HL-60 (cell line): ENCODE results near the gene WWOX.

Source experiments
- DNase-seq, 2 experiments: peaks; one replicate each; pipeline ENCODE4 v3.0.0-alpha.2; 2010 to 2020; ENCODE audit warnings: low read depth in 1 of 2, low spot score in 1 of 2
- H3K27ac ChIP-seq: fragments of 250-450 bp; sonication (Bioruptor Pico); replicated peaks from 2 replicates; pipeline ENCODE4 v1.5.1; 2020; ENCODE audit warnings: mild to moderate bottlenecking, moderate library complexity
- H3K27me3 ChIP-seq: fragments of 250-450 bp; sonication (Bioruptor Pico); 2 replicates; pipeline ENCODE4 v1.5.1; 2021; ENCODE audit warnings: mild to moderate bottlenecking, moderate library complexity; ENCODE audit not compliant: insufficient read depth, poor library complexity, severe bottlenecking
- H3K4me3 ChIP-seq: replicated peaks from 2 replicates; pipeline ENCODE4 v1.5.1; 2011; ENCODE audit warnings: mild to moderate bottlenecking, control low read depth, low read length; ENCODE audit not compliant: insufficient read depth
- CTCF ChIP-seq: IDR thresholded peaks from one replicate; pipeline ENCODE4 v1.5.1; 2011; ENCODE audit warnings: low read length, control low read depth, inconsistent platforms; ENCODE audit not compliant: insufficient read depth
- GABPA ChIP-seq: IDR thresholded peaks from 2 replicates; pipeline ENCODE4 v1.6.1; 2012; ENCODE audit warnings: low read depth
- POLR2AphosphoS5 ChIP-seq: IDR thresholded peaks from 2 replicates; pipeline ENCODE4 v1.6.1; 2012; ENCODE audit warnings: low read depth
- SPI1 ChIP-seq: IDR thresholded peaks from 2 replicates; pipeline ENCODE4 v1.6.1; 2012; ENCODE audit warnings: low read depth, mild to moderate bottlenecking, borderline replicate concordance
- TF ChIP-seq, protein P1 (sequence below): IDR thresholded peaks from 2 replicates; pipeline ENCODE4 v1.6.1; 2012; ENCODE audit warnings: low read depth; ENCODE audit not compliant: insufficient replicate concordance

Gene WWOX

GRCh38 chr16:78620291-78620690 lies 520.8 kb downstream of the WWOX start:
- Histone ChIP-seq H3K4me3 (no peak overlapping the region), H3K27me3 (no peaks in the 10 kb centered on the region), H3K27ac (no peak overlapping the region)
- TF ChIP-seq GABPA (no peak), POLR2AphosphoS5 (no peak), CTCF (no peak), SPI1 (no peak)
- TF ChIP-seq, protein P1, sequence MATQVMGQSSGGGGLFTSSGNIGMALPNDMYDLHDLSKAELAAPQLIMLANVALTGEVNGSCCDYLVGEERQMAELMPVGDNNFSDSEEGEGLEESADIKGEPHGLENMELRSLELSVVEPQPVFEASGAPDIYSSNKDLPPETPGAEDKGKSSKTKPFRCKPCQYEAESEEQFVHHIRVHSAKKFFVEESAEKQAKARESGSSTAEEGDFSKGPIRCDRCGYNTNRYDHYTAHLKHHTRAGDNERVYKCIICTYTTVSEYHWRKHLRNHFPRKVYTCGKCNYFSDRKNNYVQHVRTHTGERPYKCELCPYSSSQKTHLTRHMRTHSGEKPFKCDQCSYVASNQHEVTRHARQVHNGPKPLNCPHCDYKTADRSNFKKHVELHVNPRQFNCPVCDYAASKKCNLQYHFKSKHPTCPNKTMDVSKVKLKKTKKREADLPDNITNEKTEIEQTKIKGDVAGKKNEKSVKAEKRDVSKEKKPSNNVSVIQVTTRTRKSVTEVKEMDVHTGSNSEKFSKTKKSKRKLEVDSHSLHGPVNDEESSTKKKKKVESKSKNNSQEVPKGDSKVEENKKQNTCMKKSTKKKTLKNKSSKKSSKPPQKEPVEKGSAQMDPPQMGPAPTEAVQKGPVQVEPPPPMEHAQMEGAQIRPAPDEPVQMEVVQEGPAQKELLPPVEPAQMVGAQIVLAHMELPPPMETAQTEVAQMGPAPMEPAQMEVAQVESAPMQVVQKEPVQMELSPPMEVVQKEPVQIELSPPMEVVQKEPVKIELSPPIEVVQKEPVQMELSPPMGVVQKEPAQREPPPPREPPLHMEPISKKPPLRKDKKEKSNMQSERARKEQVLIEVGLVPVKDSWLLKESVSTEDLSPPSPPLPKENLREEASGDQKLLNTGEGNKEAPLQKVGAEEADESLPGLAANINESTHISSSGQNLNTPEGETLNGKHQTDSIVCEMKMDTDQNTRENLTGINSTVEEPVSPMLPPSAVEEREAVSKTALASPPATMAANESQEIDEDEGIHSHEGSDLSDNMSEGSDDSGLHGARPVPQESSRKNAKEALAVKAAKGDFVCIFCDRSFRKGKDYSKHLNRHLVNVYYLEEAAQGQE, result no peak
- DNase-seq, result no peak

- TF ChIP-seq CTCF, result no peak
- no peak for TF ChIP-seq SPI1
- no peak for TF ChIP-seq GABPA
- TF ChIP-seq, protein P1, result no peak
- TF ChIP-seq POLR2AphosphoS5, result no peak
These were observed 524.3 kb downstream of the WWOX start for GRCh38 chr16:78623796-78624195.

DNA sequence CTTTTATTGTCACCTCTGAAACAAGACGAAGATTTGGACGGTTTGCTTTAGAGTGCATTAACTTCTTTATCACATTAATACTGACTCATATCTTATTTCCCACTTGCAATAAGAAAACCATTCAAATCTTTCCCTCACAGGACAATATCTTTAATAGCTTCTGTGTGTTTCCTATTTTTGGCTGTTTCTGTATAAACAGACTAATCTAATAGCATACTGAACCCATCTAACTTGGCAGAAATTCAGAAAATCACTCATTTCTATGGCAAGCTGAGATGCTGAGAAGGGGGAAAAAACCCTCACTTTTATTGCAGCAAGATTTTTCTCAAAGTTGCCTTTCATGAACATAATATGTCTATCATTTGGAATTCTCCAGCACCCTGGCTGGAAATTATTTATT lies 524.9 kb downstream of the WWOX start:
- Histone ChIP-seq H3K27ac (no peak overlapping the region), H3K4me3 (no peak overlapping the region), H3K27me3 (no peaks in the 10 kb centered on the region)
- DNase-seq, result no peak
- TF ChIP-seq GABPA (no peak), CTCF (no peak), SPI1 (no peak)

More at GRCh38 chr16:78623796-78624195, 524.3 kb downstream of the WWOX start:
- DNase-seq, result no peak
- Histone ChIP-seq H3K27ac (no peak overlapping the region), H3K4me3 (no peak overlapping the region), H3K27me3 (no peaks in the 10 kb centered on the region)

GRCh38 chr16:78628461-78629045 lies 529.1 kb downstream of the WWOX start:
- Histone ChIP-seq H3K27me3 (no peaks in the 10 kb centered on the region), H3K4me3 (no peak overlapping the region), H3K27ac (no peak overlapping the region)
- TF ChIP-seq GABPA (no peak), CTCF (no peak), POLR2AphosphoS5 (no peak), SPI1 (no peak)
- TF ChIP-seq, protein P1, result no peak
- no peak for DNase-seq
